ENCODE data around the gene CD44. TPM values are rescaled to one million over a fixed set of nuclear protein-coding genes. Genes with fewer than 3 reads are reported as not detected.

CD44 gene
- total RNA-seq, 1 experiment from 2014 or later = 6.1 TPM

- H2AK5ac ChIP-seq (ENCODE audit: insufficient read length, low read length) = no peak overlapping the region
Observed at GRCh38 chr11:35270342-35270741, 131.4 kb downstream of the CD44 start.

More at GRCh38 chr11:35270342-35270741, 131.4 kb downstream of the CD44 start:
- no peaks in the 10 kb centered on the region for H4K20me1 ChIP-seq (ENCODE audit: control insufficient read depth, insufficient read depth, insufficient read length)
- H4K8ac ChIP-seq (replicated peaks; ENCODE audit: insufficient read length, low read depth, low read length) = no peak overlapping the region
- no peak overlapping the region for H3K4ac ChIP-seq (ENCODE audit: low read depth, low read length)
- no peaks in the 10 kb centered on the region for H3K27me3 ChIP-seq (ENCODE audit: insufficient read depth, low read length)
- no CpG with 5 or more reads among the region's 1 CpG for WGBS (ENCODE audit: extremely low coverage, insufficient read length, low lambda C conversion rate)
- H2BK120ac ChIP-seq (ENCODE audit: low read depth, low read length, poor library complexity, severe bottlenecking) = no peak overlapping the region
- no peak overlapping the region for H2AFZ ChIP-seq (ENCODE audit: low read length)
- Mint-ChIP-seq H3K36me3 (ENCODE audit: insufficient read depth in 1 of 3, low read depth in 3 of 3) (no peaks in the 10 kb centered on the region), H3K4me1 (peaks cover 11% of the 10 kb centered on the region in 2 experiments), H3K9me3 (no peaks in the 10 kb centered on the region), H3K27ac (no peak overlapping the region), H3K4me3 (no peak overlapping the region), H3K27me3 (ENCODE audit: low read depth) (peaks cover 4% of the 10 kb centered on the region; the same call in 1 of the 2 replicates)
- H3K18ac ChIP-seq (ENCODE audit: insufficient read length, low read depth, low read length) = no peak overlapping the region
- H4K91ac ChIP-seq (ENCODE audit: insufficient read length, low read depth, low read length) = no peak overlapping the region
- no peaks in the 10 kb centered on the region for H3K23me2 ChIP-seq (ENCODE audit: insufficient read length, low read depth, low read length, poor library complexity, severe bottlenecking)
- H3T11ph ChIP-seq (ENCODE audit: low read length) = no peak overlapping the region
- no peaks in the 10 kb centered on the region for H3K4me1 ChIP-seq (ENCODE audit: insufficient read depth, low read length)
- no peak overlapping the region for H3K23ac ChIP-seq (ENCODE audit: insufficient read length, low read depth, low read length)
- no peaks in the 10 kb centered on the region for H3K79me2 ChIP-seq (ENCODE audit: insufficient read depth, low read length)
- no peak overlapping the region for H3K56ac ChIP-seq (ENCODE audit: insufficient read length, low read depth, low read length)
- H3K4me2 ChIP-seq (ENCODE audit: insufficient read depth, insufficient read length, low read length) = no peak overlapping the region
- H3K9ac ChIP-seq (ENCODE audit: extremely low read depth, insufficient read length, low read length) = no peak overlapping the region
- no peak overlapping the region for H2BK15ac ChIP-seq (ENCODE audit: low read depth, low read length)
- H3K27ac ChIP-seq (ENCODE audit: insufficient read length, low read depth, low read length) = no peak overlapping the region
- no peak overlapping the region for H2BK12ac ChIP-seq (ENCODE audit: insufficient read length, low read depth, low read length)
- no peak for TF ChIP-seq CTCF (conservative IDR thresholded peaks at IDR 0.05)
- no peaks in the 10 kb centered on the region for H3K9me3 ChIP-seq (ENCODE audit: control insufficient read depth, low read depth, low read length)
- no peak overlapping the region for H2BK5ac ChIP-seq (ENCODE audit: insufficient read length, low read length)
- H4K5ac ChIP-seq (ENCODE audit: insufficient read length, low read depth, low read length) = no peak overlapping the region
- no peak for DNase-seq
- no peak overlapping the region for H3K14ac ChIP-seq (ENCODE audit: insufficient read depth, low read length)
- no peak overlapping the region for H2BK20ac ChIP-seq (ENCODE audit: low read depth, low read length, poor library complexity, severe bottlenecking)
- no peaks in the 10 kb centered on the region for H3K79me1 ChIP-seq (ENCODE audit: insufficient read depth, low read depth, low read length, poor library complexity, severe bottlenecking)
